NCI-H82 (cell line): ENCODE results near the gene ABCA4.

Source experiments
- DNase-seq: peaks from one replicate; lab custom pipeline; 2025; lab: John Stamatoyannopoulos, UW

The ABCA4 gene

DNA sequence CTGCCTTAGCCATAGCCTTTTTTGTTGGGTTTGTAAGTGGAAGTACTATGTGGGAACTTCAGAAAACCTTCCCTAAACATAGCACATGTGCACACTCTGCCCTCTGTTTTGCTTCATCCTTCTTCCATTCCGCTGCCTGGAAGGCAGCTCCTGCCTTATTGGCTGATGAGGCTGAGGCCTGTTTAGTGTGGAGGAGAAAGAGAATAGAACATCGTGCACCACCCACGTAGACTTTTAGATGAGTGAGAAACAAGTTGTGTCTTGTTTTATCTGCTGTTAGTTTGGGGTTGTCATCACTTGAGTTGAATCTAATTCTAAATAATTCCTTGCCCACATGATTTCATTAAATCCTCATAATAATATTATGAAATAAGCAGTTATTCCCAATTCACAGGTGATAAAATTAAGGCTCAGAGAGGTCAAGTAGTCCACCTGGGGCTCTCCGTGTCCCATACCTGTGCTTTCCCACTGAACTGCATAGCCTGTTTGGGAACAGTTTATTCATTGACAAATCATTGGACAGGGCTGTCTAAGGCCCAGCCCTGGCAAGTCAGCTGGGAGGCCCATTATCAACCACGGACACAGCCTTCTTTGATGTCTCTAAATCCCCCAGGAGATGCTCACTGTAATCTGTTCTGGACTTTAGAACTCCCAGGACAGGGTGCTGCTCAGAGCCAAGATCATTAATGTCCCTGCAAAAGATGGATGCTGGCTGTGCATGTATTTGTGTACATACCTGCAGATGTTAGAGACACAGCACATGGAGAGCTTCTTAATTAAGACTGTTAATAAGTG is 93.0 kb downstream of the ABCA4 start:
- no peak for DNase-seq

DNA sequence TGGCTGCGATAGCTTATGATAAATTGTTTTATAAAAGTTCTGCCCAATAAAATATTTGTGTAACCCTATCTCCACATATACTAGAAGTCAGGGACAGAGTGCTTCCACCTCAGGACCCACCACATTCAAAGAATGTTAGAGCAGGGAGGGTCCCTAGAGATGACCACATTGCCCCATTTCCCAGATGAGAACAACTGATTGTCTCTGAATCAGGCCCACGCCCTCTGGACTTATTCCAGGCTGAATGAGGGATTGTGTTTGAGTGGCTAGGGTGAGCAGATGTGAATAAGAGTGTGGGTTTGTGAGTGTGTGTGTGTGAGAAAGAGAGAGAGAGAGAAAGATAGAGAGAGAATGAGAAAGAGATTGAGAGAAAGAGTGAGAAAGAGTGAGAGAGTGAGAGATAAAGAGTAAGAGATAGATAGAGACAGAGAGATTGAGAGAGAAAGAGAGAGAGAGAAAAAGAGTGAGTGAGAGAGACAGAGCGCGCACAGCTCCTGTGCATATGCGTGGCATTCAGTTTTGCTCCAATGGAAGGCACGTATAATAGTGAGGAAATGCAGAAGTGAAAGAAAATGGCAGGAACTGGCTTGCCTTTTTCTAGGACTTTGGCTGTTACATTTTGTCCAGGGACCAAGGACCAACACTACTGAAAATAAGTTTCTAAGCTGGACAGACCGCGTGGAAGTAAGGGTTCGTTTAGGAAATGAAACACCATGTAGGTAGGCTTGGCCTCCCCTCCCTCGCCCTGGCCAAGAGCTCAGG is 94.1 kb downstream of the ABCA4 start:
- DNase-seq = no peak

DNA sequence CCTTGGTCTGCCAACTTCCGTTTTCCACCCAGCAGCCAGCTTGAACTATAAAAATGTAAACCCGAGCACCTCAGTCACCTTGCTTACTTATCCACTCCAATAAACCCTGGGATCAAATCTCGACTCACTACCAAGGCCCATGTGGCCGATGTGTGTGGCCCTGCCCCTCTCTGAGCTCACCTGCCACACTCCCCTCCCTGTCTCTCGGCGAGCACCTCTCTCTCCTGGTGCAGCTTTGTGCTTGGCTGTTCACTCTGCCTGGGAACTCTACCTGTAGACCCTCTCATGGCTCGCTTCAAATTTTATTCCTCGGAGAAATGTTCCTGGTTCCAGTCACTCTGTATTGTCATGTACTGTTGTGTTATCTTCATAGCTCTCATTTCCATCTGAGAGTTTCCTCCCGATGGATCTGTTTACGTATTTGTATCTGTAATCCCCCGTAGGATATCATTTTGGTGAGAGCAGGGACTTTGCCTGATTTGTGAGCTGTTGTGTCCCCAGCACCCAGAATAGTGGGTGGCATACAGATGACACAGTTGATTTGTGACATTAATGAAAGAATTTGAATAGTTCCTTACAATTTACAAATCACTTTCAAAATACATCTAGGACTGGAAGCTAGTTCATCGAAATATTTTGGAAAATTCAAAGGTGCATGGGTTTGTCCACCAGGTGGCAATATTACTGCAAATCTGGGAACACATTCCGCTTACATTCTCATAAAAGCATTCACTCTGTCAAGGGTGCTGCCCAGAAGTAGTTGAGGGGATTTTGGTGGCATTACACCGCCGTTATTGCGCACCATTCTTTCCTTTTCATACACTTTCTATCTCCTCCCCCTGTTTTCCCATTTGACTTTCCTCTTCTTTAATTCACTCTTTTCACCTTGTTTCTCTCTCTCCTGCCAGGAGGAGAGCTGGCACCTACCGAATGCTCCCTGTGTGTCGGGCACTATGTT is 95.3 kb downstream of the ABCA4 start:
- DNase-seq = peak; percentile 73

DNA sequence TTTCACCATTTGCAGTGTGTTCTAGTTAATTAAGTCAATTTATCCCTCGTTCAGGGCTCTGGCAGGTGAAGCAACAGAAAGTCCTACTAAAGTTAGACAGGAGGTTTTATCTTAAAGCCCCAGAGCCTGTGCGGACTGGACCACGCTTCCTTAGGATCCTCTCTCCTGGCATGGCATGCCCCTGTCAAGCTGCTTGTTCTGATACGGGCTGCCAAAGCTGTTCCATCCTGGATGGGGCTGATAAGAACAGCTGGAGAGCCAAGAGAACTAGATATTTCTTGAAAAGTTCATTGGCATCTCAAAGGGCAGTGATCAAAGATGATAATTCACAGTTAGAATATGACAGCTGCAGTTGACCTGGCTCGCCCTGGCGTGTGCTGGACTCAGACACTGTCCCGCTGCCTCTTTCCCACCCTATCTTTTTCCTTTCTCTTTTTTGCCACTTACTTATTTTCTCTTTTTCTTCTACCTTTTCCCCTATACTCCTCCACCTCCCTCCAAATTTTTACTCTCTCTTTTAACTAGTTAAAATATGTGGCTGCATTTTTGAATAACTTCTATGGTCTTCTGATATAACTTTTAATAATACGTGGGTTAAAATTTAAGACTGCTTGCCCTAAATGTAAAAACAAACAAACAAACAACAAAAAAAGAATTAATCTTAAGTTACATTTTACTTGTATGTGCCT is 96.7 kb downstream of the ABCA4 start:
- no peak for DNase-seq

DNA sequence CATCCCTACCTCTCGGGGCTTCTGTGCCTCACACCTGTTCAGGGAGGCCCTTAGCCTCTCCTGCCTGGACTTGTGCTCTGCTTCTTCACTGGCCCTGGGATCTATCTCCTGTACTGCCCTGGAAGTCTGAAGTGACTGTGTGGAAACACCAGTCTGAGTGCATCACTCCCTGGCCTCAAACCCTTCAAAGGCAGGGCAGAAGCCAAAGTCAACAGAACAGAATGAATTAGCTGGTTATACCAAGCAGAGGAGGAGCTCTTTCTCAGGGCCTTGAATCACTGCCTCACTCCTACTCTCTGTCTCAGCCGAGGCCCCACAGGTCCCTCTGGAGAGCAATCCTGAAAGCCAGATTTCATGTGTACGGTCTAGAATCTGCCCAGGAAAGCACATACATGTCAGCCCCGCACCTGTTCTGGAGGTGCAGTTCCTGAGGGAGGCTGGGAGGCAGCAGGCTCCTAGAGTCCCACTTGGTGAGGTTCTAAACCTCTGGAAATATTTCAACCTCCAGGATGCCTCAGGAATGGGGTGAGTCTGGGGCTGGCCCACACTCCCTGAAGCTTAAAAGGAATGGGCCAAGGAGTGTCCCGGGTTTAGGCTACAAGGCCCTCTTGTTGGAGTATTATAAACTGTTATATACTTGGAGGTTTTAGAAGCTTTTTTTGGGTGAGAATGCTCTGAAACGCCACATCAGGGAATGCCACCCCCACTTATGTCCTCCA is 98.3 kb downstream of the ABCA4 start:
- no peak for DNase-seq

DNA sequence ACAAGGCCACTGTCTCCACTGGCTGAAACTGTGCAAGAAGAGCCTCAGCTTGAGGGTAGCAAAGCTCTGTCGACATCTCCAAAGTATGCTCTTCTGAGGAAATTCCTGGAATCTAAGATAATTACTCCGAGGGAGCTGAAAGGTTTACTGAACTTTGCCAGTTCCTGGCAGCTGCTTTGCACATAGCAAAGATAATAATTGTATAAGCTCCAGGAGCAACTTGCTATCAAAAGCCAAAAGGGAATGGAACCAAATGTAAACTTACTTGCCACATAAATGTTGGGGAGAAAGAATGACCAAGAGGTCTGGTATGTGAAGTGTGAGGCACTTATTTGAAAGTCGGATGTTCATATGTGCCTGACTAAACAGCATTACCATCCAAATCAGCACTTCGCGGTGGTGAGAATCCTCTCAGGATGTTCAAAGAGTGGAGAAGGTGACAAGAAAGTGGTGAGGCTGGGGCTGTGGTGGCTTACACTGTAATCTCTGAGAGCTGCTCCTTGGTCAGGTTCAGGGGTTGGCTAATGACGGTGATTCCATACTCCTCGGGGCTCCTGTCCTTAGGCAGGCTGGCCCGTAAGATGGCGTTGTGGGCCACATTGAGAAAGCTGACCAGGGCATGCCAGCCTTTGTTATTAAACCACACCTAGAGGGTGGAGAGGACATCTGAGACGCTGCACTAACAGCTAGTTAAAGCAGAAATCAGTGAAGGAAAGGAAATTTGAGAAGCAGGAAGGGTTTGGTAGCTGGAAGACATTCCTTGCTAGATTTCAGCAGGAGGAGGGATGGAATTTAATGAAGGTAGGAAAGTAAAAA is 100.0 kb downstream of the ABCA4 start:
- no peak for DNase-seq

DNA sequence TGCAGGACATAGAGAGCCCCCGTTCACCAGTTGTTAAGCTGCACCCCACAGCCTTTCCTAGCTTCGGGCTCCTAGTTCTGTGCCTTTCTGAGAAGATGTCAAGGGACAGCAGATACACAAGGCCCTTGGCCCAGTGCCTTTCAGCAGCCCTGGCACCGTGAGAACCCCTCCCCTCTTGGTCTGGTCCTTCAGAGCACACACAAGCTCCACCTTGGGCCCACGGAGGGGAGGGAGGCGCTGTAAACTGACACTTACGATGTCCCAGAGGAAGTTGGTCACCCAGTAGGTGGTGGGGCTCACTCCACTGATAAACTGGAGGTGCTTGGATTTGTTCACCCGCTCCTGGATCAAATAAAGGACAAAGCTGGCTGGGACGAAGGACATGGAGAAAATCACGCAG is 101.6 kb downstream of the ABCA4 start:
- no peak for DNase-seq

DNA sequence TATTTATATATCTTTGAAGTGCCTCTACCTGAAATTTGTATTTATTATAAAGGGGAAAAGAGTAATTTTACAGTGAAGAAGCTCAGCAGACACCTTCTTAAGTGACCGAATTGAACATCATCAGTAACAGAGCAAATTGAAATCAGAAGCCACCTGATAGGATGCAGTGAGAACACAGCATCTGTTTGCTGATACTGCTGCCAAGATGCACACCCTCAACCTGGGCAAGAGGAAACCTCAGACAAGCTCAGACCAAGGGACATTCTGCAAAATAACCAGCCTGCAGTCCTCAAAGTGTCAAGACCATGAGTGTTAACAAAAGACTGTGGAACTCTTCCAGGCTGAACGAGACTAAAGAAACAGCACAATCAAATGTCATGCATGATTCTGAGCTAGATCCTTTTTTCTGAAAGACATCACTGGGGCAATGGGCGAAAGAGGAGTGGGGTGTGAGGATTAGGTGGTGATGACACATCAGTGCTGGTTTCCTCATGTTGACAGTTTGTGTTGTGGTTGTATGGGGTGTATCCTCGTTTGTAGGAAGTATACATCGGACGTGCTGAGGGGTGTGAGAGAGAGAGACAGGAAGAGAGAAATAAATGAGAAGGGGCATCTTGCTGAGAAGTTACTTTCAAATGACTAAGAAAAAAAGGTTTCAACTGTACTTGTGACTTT is 103.7 kb downstream of the ABCA4 start:
- DNase-seq = no peak

DNA sequence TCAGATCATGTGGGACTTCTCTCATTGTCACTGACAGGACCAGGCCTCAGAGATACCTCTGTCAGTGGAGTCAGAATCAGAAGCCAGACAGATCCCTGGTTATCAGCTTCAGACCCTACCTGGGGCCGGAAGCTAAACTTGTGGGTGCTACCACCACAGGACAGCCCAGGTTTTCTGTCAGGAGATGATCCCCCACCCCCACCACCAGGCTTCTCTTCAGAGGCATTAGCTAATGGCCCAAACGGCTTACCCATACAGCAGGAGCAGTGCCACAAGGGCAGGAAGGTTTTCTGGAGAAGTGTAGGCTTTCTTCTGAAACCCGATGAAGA is 105.5 kb downstream of the ABCA4 start:
- no peak for DNase-seq

DNA sequence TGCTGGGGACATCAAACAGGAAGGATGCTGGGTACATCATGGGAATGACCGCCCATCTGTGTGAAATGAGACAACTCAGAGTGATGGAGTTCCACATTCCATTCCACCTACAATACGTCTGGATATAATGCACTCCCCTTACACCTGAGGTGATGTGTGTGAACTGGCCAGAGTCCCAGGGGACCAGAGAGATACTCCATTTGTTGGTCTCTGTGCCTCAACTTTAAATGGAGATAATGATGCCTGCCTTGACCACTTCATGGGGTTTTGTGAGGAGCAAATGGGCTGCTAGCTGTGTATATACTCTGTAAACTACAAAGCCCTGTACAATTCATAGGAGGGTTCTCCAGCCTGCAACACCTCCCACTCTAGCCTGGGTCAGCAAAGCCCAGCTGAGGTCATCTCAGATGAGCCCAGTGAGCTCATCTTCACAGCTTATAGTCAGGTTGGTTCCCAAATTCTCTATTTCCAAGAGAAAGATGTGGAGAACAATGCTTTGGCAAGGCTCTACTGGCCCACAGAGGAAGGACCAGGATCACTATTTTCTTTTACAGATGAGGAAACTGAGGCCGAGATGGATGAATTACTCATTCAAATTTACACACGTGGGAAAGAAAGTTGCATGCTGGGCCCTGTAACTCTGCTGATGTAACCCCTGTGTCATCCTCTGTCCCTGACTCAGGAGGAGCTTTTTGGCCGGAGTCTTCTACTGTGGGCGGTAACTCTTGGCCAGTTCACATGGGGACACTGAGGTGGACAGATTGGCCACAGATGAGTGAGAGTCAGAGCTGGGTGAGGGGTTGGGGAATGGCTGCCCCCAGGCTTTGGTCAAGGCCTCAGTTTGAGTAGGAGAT is 106.1 kb downstream of the ABCA4 start:
- DNase-seq = no peak

DNA sequence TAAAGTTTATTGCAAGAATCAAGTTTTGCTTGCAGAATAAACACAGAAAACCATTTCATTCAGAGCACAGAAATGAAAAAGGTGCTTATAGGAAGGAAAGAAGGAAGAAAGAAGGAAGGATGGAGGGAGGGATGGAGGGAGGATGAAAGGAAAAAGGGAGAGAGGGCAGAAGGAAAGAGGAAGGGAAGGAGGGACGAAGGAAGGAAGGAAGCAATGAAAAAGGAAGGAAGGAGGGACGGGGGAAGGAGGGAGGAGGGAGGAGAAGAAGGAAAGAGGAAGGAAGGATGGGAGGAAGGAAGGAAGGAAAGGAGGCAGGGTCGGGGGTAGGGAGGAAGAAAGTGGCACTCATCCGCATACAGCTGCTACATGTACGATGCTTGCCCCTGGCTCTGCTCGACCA is 106.9 kb downstream of the ABCA4 start:
- no peak for DNase-seq

DNA sequence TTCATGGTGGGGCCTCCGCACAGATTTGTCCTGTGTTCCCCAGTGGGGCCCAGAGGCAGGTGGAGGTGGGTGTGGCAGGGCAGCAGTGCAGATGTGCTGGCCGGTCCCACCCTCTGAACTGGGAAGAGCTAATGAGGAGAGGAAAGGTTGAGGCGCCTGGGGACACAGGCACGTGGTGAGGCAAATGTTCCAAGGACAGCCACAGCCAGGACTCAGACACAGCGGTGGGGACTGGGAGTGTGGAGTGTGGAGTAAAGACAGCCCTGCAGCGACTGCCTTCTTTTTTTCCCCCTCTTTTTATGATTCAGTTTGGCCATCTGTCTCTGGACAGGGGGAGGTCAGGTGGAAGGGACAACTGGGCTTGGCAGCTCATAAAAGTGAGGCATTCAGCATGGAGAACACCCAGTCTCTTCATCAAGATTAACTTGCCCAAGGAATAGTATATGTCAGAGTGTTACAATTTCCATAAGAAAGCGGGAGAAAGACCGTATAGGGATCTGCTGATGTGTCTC is 107.5 kb downstream of the ABCA4 start:
- no peak for DNase-seq

DNA sequence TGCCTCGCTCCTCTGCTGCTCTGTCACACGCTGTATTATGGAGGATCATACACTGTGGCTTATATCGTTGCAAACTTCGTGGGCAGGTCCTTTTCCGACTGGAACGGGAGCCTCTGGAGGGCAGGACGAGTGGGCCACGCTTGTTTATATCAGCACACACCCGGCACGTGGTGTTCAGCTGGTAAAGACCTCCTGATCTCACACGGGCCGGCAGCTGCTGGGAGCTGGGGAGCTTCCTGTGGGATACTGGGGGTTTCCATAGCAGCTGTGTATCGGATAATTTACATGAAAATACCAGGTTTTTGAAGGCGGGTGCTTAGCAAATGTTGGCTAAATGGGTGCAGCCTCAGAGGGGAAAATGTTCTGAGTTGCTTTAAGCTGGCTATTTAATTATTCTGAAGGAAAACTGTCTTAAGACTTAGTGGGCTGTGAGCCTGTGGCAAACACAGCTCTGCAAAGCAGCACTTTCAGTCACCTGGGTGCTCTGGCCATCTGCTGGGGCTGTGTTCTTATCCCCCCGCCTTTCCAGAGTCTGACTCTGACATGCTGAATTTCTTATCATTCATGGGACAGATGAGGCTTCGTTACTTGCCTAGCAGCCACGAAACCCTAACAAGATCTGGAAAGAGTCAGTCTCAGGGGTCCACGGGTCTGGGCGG is 108.1 kb downstream of the ABCA4 start:
- peak; percentile 76 for DNase-seq

DNA sequence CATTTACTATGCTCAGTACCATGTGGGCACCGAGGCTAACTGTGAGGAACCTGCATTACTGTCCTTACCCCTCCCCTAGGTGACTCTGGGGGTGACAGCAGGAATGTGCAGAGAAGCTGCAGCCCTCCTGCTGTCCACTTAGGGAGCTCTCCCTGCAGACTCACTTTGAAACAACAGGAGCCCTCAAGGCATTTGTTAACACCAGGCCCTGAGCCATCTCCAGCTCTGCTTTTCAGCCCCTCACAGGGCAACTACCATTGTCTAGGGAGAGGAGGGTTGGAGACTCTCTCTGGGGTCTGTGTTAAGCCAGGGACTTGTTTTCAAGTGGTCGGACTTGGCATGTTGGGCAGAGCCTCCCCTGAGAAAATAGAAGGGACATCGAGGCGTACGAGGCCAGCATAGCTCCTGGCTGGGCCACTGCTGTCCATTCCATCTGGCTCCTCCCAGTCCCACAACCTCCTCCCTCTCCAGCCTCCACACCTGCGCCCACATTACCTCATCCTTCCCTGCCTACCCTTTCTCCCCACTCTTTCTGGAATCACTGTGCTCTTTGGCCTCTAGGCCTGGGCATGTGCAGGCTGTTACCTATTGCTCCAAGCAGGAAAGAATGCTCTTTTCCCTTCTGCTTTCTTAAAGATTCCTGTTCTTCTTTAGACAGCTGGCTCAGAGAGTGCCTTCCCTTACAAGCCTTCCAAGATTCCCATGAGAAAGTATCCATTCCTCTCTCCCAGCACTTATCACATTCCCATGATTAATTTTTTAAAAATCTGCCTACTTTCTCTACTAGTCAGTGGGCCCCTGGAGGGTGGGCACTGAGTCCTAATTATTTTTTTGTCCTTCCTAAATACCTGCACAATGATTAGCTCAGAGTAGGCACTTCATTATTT is 109.0 kb downstream of the ABCA4 start:
- no peak for DNase-seq

DNA sequence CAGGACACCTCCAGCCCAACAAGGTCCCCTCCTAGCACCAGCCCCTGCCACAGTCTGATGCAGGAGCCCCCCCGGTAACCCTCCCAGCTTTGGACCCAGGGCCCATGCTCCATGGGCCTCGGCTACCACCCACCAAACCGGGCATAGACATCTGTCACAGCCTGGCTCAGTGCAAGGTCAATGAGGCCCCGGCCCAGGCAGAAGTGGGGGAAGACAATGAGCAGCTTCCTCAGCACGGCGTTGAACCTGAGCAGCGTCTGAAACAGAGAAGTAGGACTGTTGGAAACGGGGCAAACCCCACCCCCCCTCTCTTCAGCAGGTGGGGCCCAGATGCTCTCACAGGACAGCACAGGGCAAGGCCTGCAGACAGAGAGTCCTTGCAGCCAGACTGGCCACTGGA is 109.8 kb downstream of the ABCA4 start:
- DNase-seq = no peak

DNA sequence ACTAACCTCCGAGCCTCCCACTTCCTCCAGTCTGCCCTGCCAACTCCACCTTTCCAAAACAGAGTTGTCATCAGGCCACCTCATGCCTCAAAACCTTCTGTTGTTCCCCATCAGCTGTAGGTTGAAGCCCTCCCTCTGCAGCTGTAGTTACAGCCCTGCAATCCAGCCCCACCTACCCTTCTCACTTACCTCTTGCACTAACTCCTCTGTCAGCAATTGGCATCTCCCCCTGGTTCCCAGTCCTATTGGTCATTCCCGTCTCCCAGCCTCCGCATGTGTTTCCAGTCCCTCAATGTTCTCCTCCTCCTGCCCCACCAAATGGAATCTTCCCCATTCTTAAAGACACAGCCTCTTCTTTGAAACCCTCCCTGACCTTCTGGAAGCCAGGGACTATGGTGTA is 111.6 kb downstream of the ABCA4 start:
- no peak for DNase-seq

DNA sequence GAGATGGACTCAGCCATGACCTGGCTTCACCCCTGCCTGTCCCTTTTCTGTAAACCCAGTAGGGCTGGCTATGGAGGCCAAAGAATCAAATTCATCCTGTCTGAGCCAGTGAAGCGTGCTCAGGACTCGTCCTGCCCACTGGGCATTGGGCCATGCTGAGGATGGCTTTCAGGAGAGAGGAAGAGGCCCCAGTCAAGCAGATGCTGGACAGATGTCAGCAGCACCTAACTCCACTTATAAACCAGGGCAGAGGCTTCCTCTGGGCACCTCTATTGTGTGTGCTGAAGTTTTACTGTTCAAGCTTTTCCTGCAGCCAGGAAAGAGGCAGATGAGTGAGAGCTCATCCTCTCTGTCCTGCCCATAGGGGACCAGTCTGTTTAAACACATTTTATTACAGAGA is 114.3 kb downstream of the ABCA4 start:
- DNase-seq = no peak
